Keratinocyte (primary cell): ENCODE results near the gene PFDN4.

Source experiments
- CTCF ChIP-seq, 3 experiments: IDR thresholded peaks in 1 of 3; conservative IDR thresholded peaks in 1 of 3; optimal IDR thresholded peaks in 1 of 3; 2 replicates in 2 of 3; 3 replicates in 1 of 3; pipeline versions ENCODE3 to v1.5.1; 2011; ENCODE audit warnings: low read length in 3 of 3, mild to moderate bottlenecking in 3 of 3, moderate library complexity in 2 of 3, control low read depth in 1 of 3, inconsistent platforms in 1 of 3; ENCODE audit not compliant: insufficient read depth in 2 of 3; ENCODE audit errors: extremely low read depth in 1 of 3
- EZH2 ChIP-seq: IDR thresholded peaks from one replicate; pipeline ENCODE4 v1.6.1; 2012; ENCODE audit warnings: inconsistent platforms, mild to moderate bottlenecking, low read length, moderate library complexity

- TF ChIP-seq CTCF (optimal IDR thresholded peaks at IDR 0.05 in 1 of 3, IDR thresholded peaks at IDR 0.05 in 1 of 3, conservative IDR thresholded peaks at IDR 0.05 in 1 of 3; ENCODE audit: extremely low read depth in 1 of 3, insufficient read depth in 2 of 3, low read length in 3 of 3) (no peak), EZH2 (no peak)
Observed at GRCh38 chr20:54221353-54221752, 13.5 kb downstream of the PFDN4 start.
